H9 (cell line): ENCODE results near the gene SEMA3D. TPM values are rescaled to one million over a fixed set of nuclear protein-coding genes. Genes with fewer than 3 reads are reported as not detected.

ENCODE experiments used
- DNase-seq: peaks from one replicate; pipeline ENCODE4 v3.0.0-alpha.2; 2017
- H2AFZ ChIP-seq: one replicate; pipeline ENCODE4 v1.6.1; 2013; ENCODE audit warnings: mild to moderate bottlenecking, low read length, control low read depth, moderate library complexity
- H2AK5ac ChIP-seq: 2 replicates; pipeline ENCODE4 v1.6.1; 2013; ENCODE audit warnings: low read length, control low read depth, mixed read lengths; ENCODE audit not compliant: insufficient read length
- H2BK120ac ChIP-seq: one replicate; pipeline ENCODE4 v1.6.1; 2013; ENCODE audit warnings: low read depth, mild to moderate bottlenecking, low read length, control low read depth, inconsistent platforms; ENCODE audit not compliant: poor library complexity, severe bottlenecking
- H2BK12ac ChIP-seq: 2 replicates; pipeline ENCODE4 v1.6.1; 2013; ENCODE audit warnings: low read length, control low read depth, mixed read lengths, low read depth; ENCODE audit not compliant: insufficient read length
- H2BK15ac ChIP-seq: 2 replicates; pipeline ENCODE4 v1.6.1; 2013; ENCODE audit warnings: low read depth, low read length, control low read depth
- H2BK20ac ChIP-seq: one replicate; pipeline ENCODE4 v1.6.1; 2013; ENCODE audit warnings: low read depth, mild to moderate bottlenecking, low read length, control low read depth, inconsistent platforms; ENCODE audit not compliant: poor library complexity, severe bottlenecking
- H2BK5ac ChIP-seq: 2 replicates; pipeline ENCODE4 v1.6.1; 2013; ENCODE audit warnings: low read length, control low read depth, mixed read lengths; ENCODE audit not compliant: insufficient read length
- H3K14ac ChIP-seq: 2 replicates; pipeline ENCODE4 v1.6.1; 2013; ENCODE audit warnings: low read length, control low read depth; ENCODE audit not compliant: insufficient read depth
- H3K18ac ChIP-seq: 2 replicates; pipeline ENCODE4 v1.6.1; 2013; ENCODE audit warnings: low read depth, mild to moderate bottlenecking, mixed read lengths, low read length, control low read depth; ENCODE audit not compliant: insufficient read length
- H3K23ac ChIP-seq: 2 replicates; pipeline ENCODE4 v1.6.1; 2013; ENCODE audit warnings: low read length, control low read depth, mixed read lengths, low read depth; ENCODE audit not compliant: insufficient read length
- H3K23me2 ChIP-seq: 2 replicates; pipeline ENCODE4 v1.6.1; 2013; ENCODE audit warnings: low read depth, mild to moderate bottlenecking, mixed read lengths, low read length, control low read depth; ENCODE audit not compliant: insufficient read length, poor library complexity, severe bottlenecking
- H3K27ac ChIP-seq: 2 replicates; pipeline ENCODE4 v1.5.1; 2013; ENCODE audit warnings: low read length, control low read depth, mixed read lengths, low read depth; ENCODE audit not compliant: insufficient read length
- H3K27me3 ChIP-seq: 2 replicates; pipeline ENCODE4 v1.6.1; 2013; ENCODE audit warnings: low read length, control low read depth, inconsistent platforms; ENCODE audit not compliant: insufficient read depth
- H3K4ac ChIP-seq: 2 replicates; pipeline ENCODE4 v1.6.1; 2013; ENCODE audit warnings: low read depth, mild to moderate bottlenecking, control low read depth, inconsistent platforms, low read length, moderate library complexity
- H3K4me1 ChIP-seq: 2 replicates; pipeline ENCODE4 v1.6.1; 2013; ENCODE audit warnings: low read length, control low read depth, inconsistent platforms; ENCODE audit not compliant: insufficient read depth
- H3K4me2 ChIP-seq: 2 replicates; pipeline ENCODE4 v1.6.1; 2013; ENCODE audit warnings: low read length, control low read depth, mixed read lengths; ENCODE audit not compliant: insufficient read length, insufficient read depth
- H3K56ac ChIP-seq: 2 replicates; pipeline ENCODE4 v1.6.1; 2013; ENCODE audit warnings: low read depth, mild to moderate bottlenecking, mixed read lengths, low read length, control low read depth; ENCODE audit not compliant: insufficient read length
- H3K79me1 ChIP-seq: 2 replicates; pipeline ENCODE4 v1.6.1; 2013; ENCODE audit warnings: low read depth, mild to moderate bottlenecking, moderate library complexity, low read length, control low read depth, inconsistent platforms; ENCODE audit not compliant: insufficient read depth, poor library complexity, severe bottlenecking
- H3K79me2 ChIP-seq: 2 replicates; pipeline ENCODE4 v1.6.1; 2013; ENCODE audit warnings: low read length, control low read depth, inconsistent platforms; ENCODE audit not compliant: insufficient read depth
- H3K9ac ChIP-seq: 2 replicates; pipeline ENCODE4 v1.6.1; 2013; ENCODE audit warnings: low read length, control low read depth, mixed read lengths; ENCODE audit not compliant: insufficient read length; ENCODE audit errors: extremely low read depth
- H3K9me3 ChIP-seq: one replicate; pipeline ENCODE4 v1.6.1; 2013; ENCODE audit warnings: low read depth, low read length, inconsistent platforms; ENCODE audit not compliant: control insufficient read depth
- H3T11ph ChIP-seq: one replicate; pipeline ENCODE4 v1.6.1; 2013; ENCODE audit warnings: mild to moderate bottlenecking, low read length, control low read depth, inconsistent platforms
- H4K20me1 ChIP-seq: one replicate; pipeline ENCODE4 v1.6.1; 2013; ENCODE audit not compliant: control insufficient read depth, insufficient read length, insufficient read depth
- H4K5ac ChIP-seq: 2 replicates; pipeline ENCODE4 v1.6.1; 2013; ENCODE audit warnings: low read depth, mild to moderate bottlenecking, mixed read lengths, low read length, control low read depth; ENCODE audit not compliant: insufficient read length
- H4K8ac ChIP-seq: replicated peaks from 2 replicates; pipeline ENCODE4 v1.6.1; 2013; ENCODE audit warnings: low read length, control low read depth, mixed read lengths, low read depth; ENCODE audit not compliant: insufficient read length
- H4K91ac ChIP-seq: 2 replicates; pipeline ENCODE4 v1.6.1; 2013; ENCODE audit warnings: low read depth, mild to moderate bottlenecking, moderate library complexity, mixed read lengths, low read length, control low read depth; ENCODE audit not compliant: insufficient read length
- H3K27ac Mint-ChIP-seq, 3 experiments: 2 replicates in 2 of 3; 3 replicates in 1 of 3; pipeline ENCODE4 v1.8.0; 2020 to 2021; ENCODE audit warnings: mixed read lengths in 3 of 3, mild to moderate bottlenecking in 1 of 3, moderate library complexity in 1 of 3
- H3K27me3 Mint-ChIP-seq: 2 replicates; pipeline ENCODE4 v1.8.0; 2021; ENCODE audit warnings: low read depth, mild to moderate bottlenecking, moderate library complexity, mixed read lengths
- H3K36me3 Mint-ChIP-seq, 3 experiments: 2 replicates in 2 of 3; 3 replicates in 1 of 3; pipeline ENCODE4 v1.8.0; 2020 to 2021; ENCODE audit warnings: low read depth in 3 of 3, mixed read lengths in 3 of 3; ENCODE audit not compliant: insufficient read depth in 1 of 3
- H3K4me1 Mint-ChIP-seq, 2 experiments: 2 replicates each; pipeline ENCODE4 v1.8.0; 2020; ENCODE audit warnings: mixed read lengths in 2 of 2
- H3K4me3 Mint-ChIP-seq, 2 experiments: 2 replicates in 1 of 2; 3 replicates in 1 of 2; pipeline ENCODE4 v1.8.0; 2020 to 2021; ENCODE audit warnings: mild to moderate bottlenecking in 2 of 2, mixed read lengths in 2 of 2, moderate library complexity in 1 of 2
- H3K9me3 Mint-ChIP-seq, 2 experiments: 2 replicates in 1 of 2; 3 replicates in 1 of 2; pipeline ENCODE4 v1.8.0; 2020; ENCODE audit warnings: mild to moderate bottlenecking in 2 of 2, mixed read lengths in 2 of 2, moderate library complexity in 1 of 2
- total RNA-seq: library from RNA; stranded (reverse); gene quantifications from 2 replicates; pipeline ENCODE4 v1.2.1, GENCODE V29; 2021
- TF ChIP-seq, protein P1 (sequence below): fragments of 200-600 bp; sonication (generic); conservative IDR thresholded peaks from 3 replicates; pipeline ENCODE4 v1.8.0; 2021; ENCODE audit warnings: antibody characterized with exemption, mild to moderate bottlenecking

Gene SEMA3D
- total RNA-seq, 1 experiment from 2014 or later: 5.4 TPM

DNA sequence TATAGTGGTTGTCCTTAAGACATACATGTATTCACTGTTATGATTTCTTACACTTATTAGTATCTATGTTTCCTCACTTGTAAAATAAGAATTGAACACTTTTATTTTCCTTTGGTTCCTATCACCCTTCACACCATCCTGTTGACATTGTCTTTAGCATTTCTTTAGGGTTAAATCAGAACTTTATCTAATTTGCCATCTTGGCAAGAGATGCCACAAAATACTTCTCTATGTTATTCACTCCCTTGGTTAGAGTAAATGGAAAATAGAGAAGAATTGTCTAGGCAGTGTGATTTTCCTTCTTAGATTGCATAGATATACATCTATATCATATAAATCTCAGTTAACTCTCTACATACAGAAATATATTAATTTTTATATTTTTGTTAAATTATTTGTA, 204.7 kb downstream of the SEMA3D start:
- Histone ChIP-seq H3K23ac (no peak overlapping the region), H3K27me3 (no peaks in the 10 kb centered on the region), H2AK5ac (no peak overlapping the region)

More for the DNA sequence above, 204.7 kb downstream of the SEMA3D start:
- H2BK12ac ChIP-seq: no peak overlapping the region
- H3K9ac ChIP-seq: no peak overlapping the region
- H3K56ac ChIP-seq: no peak overlapping the region
- H4K8ac ChIP-seq: no peak overlapping the region
- H3K4me1 ChIP-seq: no peaks in the 10 kb centered on the region
- H3K27me3 Mint-ChIP-seq: no peaks in the 10 kb centered on the region
- H4K5ac ChIP-seq: no peak overlapping the region
- DNase-seq: no peak
- H3K23me2 ChIP-seq: no peaks in the 10 kb centered on the region
- no peak overlapping the region for H2BK120ac ChIP-seq
- no peaks in the 10 kb centered on the region for H3K79me1 ChIP-seq
- no peak overlapping the region for H2BK5ac ChIP-seq
- no peaks in the 10 kb centered on the region for H3K9me3 ChIP-seq
- H3K27ac ChIP-seq: no peak overlapping the region
- no peak overlapping the region for H2BK20ac ChIP-seq
- H3K27ac Mint-ChIP-seq: no peak overlapping the region
- TF ChIP-seq, protein P1, sequence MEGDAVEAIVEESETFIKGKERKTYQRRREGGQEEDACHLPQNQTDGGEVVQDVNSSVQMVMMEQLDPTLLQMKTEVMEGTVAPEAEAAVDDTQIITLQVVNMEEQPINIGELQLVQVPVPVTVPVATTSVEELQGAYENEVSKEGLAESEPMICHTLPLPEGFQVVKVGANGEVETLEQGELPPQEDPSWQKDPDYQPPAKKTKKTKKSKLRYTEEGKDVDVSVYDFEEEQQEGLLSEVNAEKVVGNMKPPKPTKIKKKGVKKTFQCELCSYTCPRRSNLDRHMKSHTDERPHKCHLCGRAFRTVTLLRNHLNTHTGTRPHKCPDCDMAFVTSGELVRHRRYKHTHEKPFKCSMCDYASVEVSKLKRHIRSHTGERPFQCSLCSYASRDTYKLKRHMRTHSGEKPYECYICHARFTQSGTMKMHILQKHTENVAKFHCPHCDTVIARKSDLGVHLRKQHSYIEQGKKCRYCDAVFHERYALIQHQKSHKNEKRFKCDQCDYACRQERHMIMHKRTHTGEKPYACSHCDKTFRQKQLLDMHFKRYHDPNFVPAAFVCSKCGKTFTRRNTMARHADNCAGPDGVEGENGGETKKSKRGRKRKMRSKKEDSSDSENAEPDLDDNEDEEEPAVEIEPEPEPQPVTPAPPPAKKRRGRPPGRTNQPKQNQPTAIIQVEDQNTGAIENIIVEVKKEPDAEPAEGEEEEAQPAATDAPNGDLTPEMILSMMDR: no peak
- no peak overlapping the region for H3K4me3 Mint-ChIP-seq
- H3T11ph ChIP-seq: no peak overlapping the region
- H3K4me2 ChIP-seq: no peak overlapping the region
- no peak overlapping the region for H2BK15ac ChIP-seq
- H3K14ac ChIP-seq: no peak overlapping the region
- no peak overlapping the region for H3K4ac ChIP-seq
- peaks cover 5 to 9% of the 10 kb centered on the region in 2 experiments; a peak in 3 of 4 replicates for H3K4me1 Mint-ChIP-seq
- peaks cover 3 to 10% (median 4%) of the 10 kb centered on the region in 3 experiments; a peak in 5 of 7 replicates for H3K36me3 Mint-ChIP-seq
- no peak overlapping the region for H4K91ac ChIP-seq
- H3K18ac ChIP-seq: no peak overlapping the region
- no peaks in the 10 kb centered on the region for H4K20me1 ChIP-seq
- no peaks in the 10 kb centered on the region for H3K79me2 ChIP-seq
- peaks cover 0 to 2% of the 10 kb centered on the region in 2 experiments; a peak in 2 of 5 replicates for H3K9me3 Mint-ChIP-seq
- H2AFZ ChIP-seq: no peak overlapping the region
